IMR-90 (cell line): ENCODE data around the gene UBE3B. TPM values are rescaled to one million over a fixed set of nuclear protein-coding genes. Genes with fewer than 3 reads are reported as not detected.

ENCODE experiments used
- ATAC-seq: fragments of 200-7000 bp; cut with Tn5 transposase; 2 replicates; pipeline ENCODE4 v1.9.1; 2020; ENCODE audit warnings: low read depth, mild to moderate bottlenecking, moderate library complexity
- BruUV-seq: library from RNA; stranded (reverse); fragments of 400-500 nt; replicated peaks from 2 replicates; lab custom pipeline; 2021; lab: Mats Ljungman, UMichigan
- CTCF ChIA-PET: fragments of 300-600 bp; formaldehyde crosslinking; extraction: SDS; loops from one replicate; lab custom pipeline; 2021; ENCODE audit warnings: antibody characterized with exemption; lab: Yijun Ruan, JAX
- POLR2A ChIA-PET: fragments of 300-600 bp; sonication (Branson Sonifier 250); formaldehyde crosslinking; loops from one replicate; lab custom pipeline; 2022; ENCODE audit warnings: antibody characterized with exemption; ENCODE audit not compliant: unreplicated experiment; lab: Charles Lee
- DNase-seq: peaks from one replicate; pipeline ENCODE4 v3.0.0; 2013
- H2AFZ ChIP-seq: replicated peaks from 2 replicates; pipeline ENCODE3; 2013; ENCODE audit warnings: low read length, mild to moderate bottlenecking; ENCODE audit not compliant: poor library complexity
- H2AK5ac ChIP-seq: 2 replicates; pipeline ENCODE4 v1.6.1; 2013; ENCODE audit warnings: low read depth, low read length, inconsistent platforms
- H2AK9ac ChIP-seq: replicated peaks from 2 replicates; pipeline ENCODE3; 2013; ENCODE audit warnings: mild to moderate bottlenecking, low read depth, low read length, moderate library complexity; ENCODE audit not compliant: poor library complexity
- H2BK120ac ChIP-seq: 2 replicates; pipeline ENCODE4 v1.6.1; 2013; ENCODE audit warnings: low read depth, low read length, inconsistent platforms
- H2BK15ac ChIP-seq: 3 replicates; pipeline ENCODE4 v1.6.1; 2013; ENCODE audit warnings: low read depth, low read length, inconsistent platforms
- H2BK20ac ChIP-seq: 2 replicates; pipeline ENCODE4 v1.6.1; 2013; ENCODE audit warnings: low read depth, mild to moderate bottlenecking, inconsistent platforms, low read length, moderate library complexity
- H2BK5ac ChIP-seq: 2 replicates; pipeline ENCODE4 v1.6.1; 2013; ENCODE audit warnings: mild to moderate bottlenecking, low read depth, low read length, inconsistent platforms; ENCODE audit not compliant: poor library complexity, severe bottlenecking
- H3K14ac ChIP-seq: replicated peaks from 2 replicates; pipeline ENCODE4 v1.6.1; 2013; ENCODE audit warnings: low read depth, low read length, inconsistent platforms
- H3K18ac ChIP-seq: 2 replicates; pipeline ENCODE4 v1.6.1; 2013; ENCODE audit warnings: low read depth, low read length, control low read depth
- H3K23ac ChIP-seq: 2 replicates; pipeline ENCODE4 v1.6.1; 2013; ENCODE audit warnings: low read depth, low read length, inconsistent platforms
- H3K27ac ChIP-seq: 2 replicates; pipeline ENCODE4 v1.5.1; 2013; ENCODE audit warnings: mild to moderate bottlenecking, control low read depth, low read length; ENCODE audit not compliant: insufficient read depth
- H3K27me3 ChIP-seq: 2 replicates; pipeline ENCODE4 v1.6.1; 2013; ENCODE audit warnings: low read length; ENCODE audit not compliant: control insufficient read depth, insufficient read depth
- H3K36me3 ChIP-seq: 2 replicates; pipeline ENCODE4 v1.6.1; 2013; ENCODE audit warnings: low read length, mixed read lengths; ENCODE audit not compliant: control insufficient read depth, insufficient read depth
- H3K4ac ChIP-seq: 2 replicates; pipeline ENCODE4 v1.6.1; 2013; ENCODE audit warnings: low read depth, low read length, inconsistent platforms
- H3K4me1 ChIP-seq: 2 replicates; pipeline ENCODE4 v1.6.1; 2013; ENCODE audit warnings: low read length, mixed read lengths; ENCODE audit not compliant: control insufficient read depth, insufficient read depth
- H3K4me2 ChIP-seq: 2 replicates; pipeline ENCODE4 v1.6.1; 2013; ENCODE audit warnings: low read depth, mild to moderate bottlenecking, control low read depth, low read length, moderate library complexity
- H3K4me3 ChIP-seq: 2 replicates; pipeline ENCODE4 v1.5.1; 2013; ENCODE audit warnings: low read depth, mild to moderate bottlenecking, control low read depth, low read length, moderate library complexity; ENCODE audit not compliant: insufficient read depth
- H3K56ac ChIP-seq: 2 replicates; pipeline ENCODE4 v1.6.1; 2013; ENCODE audit warnings: low read length, inconsistent platforms; ENCODE audit not compliant: insufficient read depth; ENCODE audit errors: extremely low read depth
- H3K79me1 ChIP-seq, 2 experiments: 2 replicates each; pipeline ENCODE4 v1.6.1; 2013; ENCODE audit warnings: low read length in 2 of 2, inconsistent platforms in 1 of 2, low read depth in 1 of 2
- H3K9ac ChIP-seq: 2 replicates; pipeline ENCODE4 v1.6.1; 2013; ENCODE audit warnings: low read depth, low read length, control low read depth
- H3K9me1 ChIP-seq: 2 replicates; pipeline ENCODE4 v1.6.1; 2013; ENCODE audit warnings: low read length, inconsistent platforms; ENCODE audit not compliant: insufficient read depth
- H3K9me3 ChIP-seq: 2 replicates; pipeline ENCODE4 v1.6.1; 2013; ENCODE audit warnings: low read length; ENCODE audit not compliant: control insufficient read depth, insufficient read depth
- H4K20me1 ChIP-seq: 2 replicates; pipeline ENCODE4 v1.6.1; 2013; ENCODE audit warnings: low read length, inconsistent platforms; ENCODE audit not compliant: insufficient read depth
- H4K5ac ChIP-seq: 2 replicates; pipeline ENCODE4 v1.6.1; 2013; ENCODE audit warnings: mild to moderate bottlenecking, low read depth, low read length, control low read depth
- H4K8ac ChIP-seq, 2 experiments: 2 replicates each; pipeline ENCODE4 v1.6.1; 2013; ENCODE audit warnings: low read depth in 2 of 2, low read length in 2 of 2, control low read depth in 1 of 2, inconsistent platforms in 1 of 2
- H4K91ac ChIP-seq: 2 replicates; pipeline ENCODE4 v1.6.1; 2013; ENCODE audit warnings: low read depth, low read length, inconsistent platforms; ENCODE audit not compliant: insufficient read depth
- FOS ChIP-seq: fragments of 150-350 bp; IDR thresholded peaks from 2 replicates; pipeline ENCODE4 v1.6.1; 2016; ENCODE audit warnings: low read depth, low read length
- NFE2L2 ChIP-seq: fragments of 150-350 bp; IDR thresholded peaks from 2 replicates; pipeline ENCODE4 v1.6.1; 2016; ENCODE audit warnings: low read depth, mild to moderate bottlenecking, low read length
- RCOR1 ChIP-seq: IDR thresholded peaks from 2 replicates; pipeline ENCODE4 v1.6.1; 2012; ENCODE audit warnings: mild to moderate bottlenecking, low read length, improper control_type of control experiment; ENCODE audit not compliant: insufficient replicate concordance
- RFX5 ChIP-seq: IDR thresholded peaks from 2 replicates; pipeline ENCODE4 v1.8.0; 2012; ENCODE audit warnings: low read depth, mild to moderate bottlenecking, low read length, moderate library complexity
- SMC3 ChIP-seq: fragments of 150-350 bp; IDR thresholded peaks from 2 replicates; pipeline ENCODE4 v1.6.1; 2016; ENCODE audit warnings: low read depth, mild to moderate bottlenecking, antibody characterized with exemption, low read length, moderate library complexity
- WGBS, 2 experiments: methylation state at CpG; one replicate each; pipeline versions ENCODE4 v1.1.5 to v1.1.7; 2013; ENCODE audit warnings: missing lambda C conversion rate in 2 of 2; ENCODE audit not compliant: insufficient read length in 1 of 2; ENCODE audit errors: extremely low coverage in 2 of 2; 5-methylcytosine and 5-hydroxymethylcytosine counted together
- dilution Hi-C: fragments of 300-500 bp; cut with HindIII; formaldehyde crosslinking; loops from one replicate; pipeline ENCODE4 v1.14.3; 2018; ENCODE audit warnings: low sequenced_read_pairs; ENCODE audit not compliant: unreplicated experiment
- in situ Hi-C: fragments of 300-500 bp; cut with MboI; formaldehyde crosslinking; loops from 3 replicates; pipeline ENCODE4 v1.14.3; 2019; ENCODE audit warnings: low sequenced_read_pairs, inconsistent platforms, mixed read lengths
- intact Hi-C: fragments of 100-400 bp; cut with micrococcal nuclease; formaldehyde crosslinking; loops from 2 replicates; pipeline ENCODE4 v1.10.0; 2022
- polyA plus RNA-seq, 3 experiments: library from polyadenylated mRNA; depleted of rRNA; stranded (reverse); fragments of >200 nt; gene quantifications; 2 replicates each; pipeline ENCODE4 v1.2.3, GENCODE V29; 2012; ENCODE audit warnings: low replicate concordance in 1 of 3
- total RNA-seq: library from RNA; depleted of rRNA; stranded (reverse); fragments of >200 nt; gene quantifications from 2 replicates; pipeline ENCODE4 v1.2.3, GENCODE V29; 2012
- TF ChIP-seq, protein P1 (sequence below): conservative IDR thresholded peaks from 2 replicates; pipeline ENCODE4 v1.5.1; 2012; ENCODE audit warnings: mild to moderate bottlenecking, low read depth, low read length, improper control_type of control experiment
- TF ChIP-seq, protein P2 (sequence below): fragments of 150-350 bp; IDR thresholded peaks from 2 replicates; pipeline ENCODE4 v1.6.1; 2016; ENCODE audit warnings: low read depth, mild to moderate bottlenecking, low read length, moderate library complexity, borderline replicate concordance

The UBE3B gene
- total and polyA plus RNA-seq, 2 of the 4 experiments (the other 2 are of a cell fraction), result 18.8 to 24.9 TPM

DNA sequence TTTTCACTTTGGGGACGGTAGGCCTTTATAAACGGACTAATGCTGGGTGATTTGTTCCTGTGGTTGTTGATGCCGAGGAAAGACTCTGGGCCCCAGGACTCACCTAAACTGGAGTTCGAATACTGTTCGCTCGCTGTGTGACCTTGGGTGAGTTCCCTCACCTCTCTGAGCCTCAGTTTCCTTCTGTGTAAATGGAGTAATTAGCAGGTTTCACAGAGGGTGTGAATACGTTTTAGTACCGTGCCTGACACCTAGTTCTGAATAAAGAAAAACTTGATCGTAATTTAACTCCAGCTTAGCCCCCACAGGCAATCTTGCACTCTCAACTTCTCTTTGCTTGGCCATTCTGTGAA is 505 bp downstream of the UBE3B start:
- H2BK120ac ChIP-seq, result no peak overlapping the region
- peaks cover 38% of the 10 kb centered on the region; the same call in 1 of the 2 replicates for H4K20me1 ChIP-seq
- peaks cover 22% of the 10 kb centered on the region for H3K9me1 ChIP-seq
- H2AK9ac ChIP-seq, result peak overlapping the region; percentile 99
- no CpG with 5 or more reads among the region's 9 CpGs for WGBS, 2 experiments
- BruUV-seq, result TSS peak; percentile 68
- H2AK5ac ChIP-seq, result peak overlapping the region; percentile 83; the same call in 1 of the 2 replicates
- no peak for DNase-seq
- dilution Hi-C loops, result no loop called here
- peak overlapping the region; percentile 94 for H3K9ac ChIP-seq
- H2AFZ ChIP-seq, result peak overlapping the region; percentile 97
- peaks cover 4% of the 10 kb centered on the region for H3K36me3 ChIP-seq
- peak overlapping the region; percentile 73 for H2BK5ac ChIP-seq
- peak overlapping the region; percentile 90 for H3K56ac ChIP-seq
- H3K79me1 ChIP-seq, result peaks cover 6 to 64% of the 10 kb centered on the region in 2 experiments; a peak in 3 of 4 replicates
- CTCF ChIA-PET, result interaction anchor here (2.4 kb wide), 1 partner anchor 45 kb away, joined by 8 read pairs; no protein-coding TSS in a partner anchor
- no peaks in the 10 kb centered on the region for H3K9me3 ChIP-seq
- H3K27ac ChIP-seq, result peak overlapping the region; percentile 98
- TF ChIP-seq, protein P1, sequence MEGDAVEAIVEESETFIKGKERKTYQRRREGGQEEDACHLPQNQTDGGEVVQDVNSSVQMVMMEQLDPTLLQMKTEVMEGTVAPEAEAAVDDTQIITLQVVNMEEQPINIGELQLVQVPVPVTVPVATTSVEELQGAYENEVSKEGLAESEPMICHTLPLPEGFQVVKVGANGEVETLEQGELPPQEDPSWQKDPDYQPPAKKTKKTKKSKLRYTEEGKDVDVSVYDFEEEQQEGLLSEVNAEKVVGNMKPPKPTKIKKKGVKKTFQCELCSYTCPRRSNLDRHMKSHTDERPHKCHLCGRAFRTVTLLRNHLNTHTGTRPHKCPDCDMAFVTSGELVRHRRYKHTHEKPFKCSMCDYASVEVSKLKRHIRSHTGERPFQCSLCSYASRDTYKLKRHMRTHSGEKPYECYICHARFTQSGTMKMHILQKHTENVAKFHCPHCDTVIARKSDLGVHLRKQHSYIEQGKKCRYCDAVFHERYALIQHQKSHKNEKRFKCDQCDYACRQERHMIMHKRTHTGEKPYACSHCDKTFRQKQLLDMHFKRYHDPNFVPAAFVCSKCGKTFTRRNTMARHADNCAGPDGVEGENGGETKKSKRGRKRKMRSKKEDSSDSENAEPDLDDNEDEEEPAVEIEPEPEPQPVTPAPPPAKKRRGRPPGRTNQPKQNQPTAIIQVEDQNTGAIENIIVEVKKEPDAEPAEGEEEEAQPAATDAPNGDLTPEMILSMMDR, result no peak
- TF ChIP-seq FOS (no peak), RFX5 (no peak), SMC3 (no peak), RCOR1 (no peak), NFE2L2 (no peak)
- TF ChIP-seq, protein P2, sequence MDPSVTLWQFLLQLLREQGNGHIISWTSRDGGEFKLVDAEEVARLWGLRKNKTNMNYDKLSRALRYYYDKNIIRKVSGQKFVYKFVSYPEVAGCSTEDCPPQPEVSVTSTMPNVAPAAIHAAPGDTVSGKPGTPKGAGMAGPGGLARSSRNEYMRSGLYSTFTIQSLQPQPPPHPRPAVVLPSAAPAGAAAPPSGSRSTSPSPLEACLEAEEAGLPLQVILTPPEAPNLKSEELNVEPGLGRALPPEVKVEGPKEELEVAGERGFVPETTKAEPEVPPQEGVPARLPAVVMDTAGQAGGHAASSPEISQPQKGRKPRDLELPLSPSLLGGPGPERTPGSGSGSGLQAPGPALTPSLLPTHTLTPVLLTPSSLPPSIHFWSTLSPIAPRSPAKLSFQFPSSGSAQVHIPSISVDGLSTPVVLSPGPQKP, result no peak
- H3K4me3 ChIP-seq, result peak overlapping the region; percentile 90
- H3K23ac ChIP-seq, result peak overlapping the region; percentile 19; the same call in 1 of the 2 replicates
- H3K18ac ChIP-seq, result no peak overlapping the region
- H3K27me3 ChIP-seq, result no peaks in the 10 kb centered on the region
- POLR2A ChIA-PET, result no interaction called here
- peak overlapping the region; percentile 10 for H3K14ac ChIP-seq
- H4K91ac ChIP-seq, result peak overlapping the region; percentile 70
- in situ Hi-C loops, result loop anchor here (5.0 kb wide), 1 partner anchor 46 kb away; no protein-coding TSS in a partner anchor
- H4K8ac ChIP-seq, result peak overlapping the region; percentile 81 to 95
- peaks cover 6% of the 10 kb centered on the region for H3K4me1 ChIP-seq
- no peak overlapping the region for H2BK15ac ChIP-seq
- ATAC-seq, result no peak
- intact Hi-C loops, result loop anchor here (1.0 to 2.0 kb wide), 3 partner anchors 15 to 50 kb away; no protein-coding TSS in a partner anchor
- H3K4me2 ChIP-seq, result peak overlapping the region; percentile 99
- peak overlapping the region; percentile 35 for H3K4ac ChIP-seq
- peak overlapping the region; percentile 86 for H4K5ac ChIP-seq
- H2BK20ac ChIP-seq, result no peak overlapping the region
